Neural cell (in vitro differentiated cells): ENCODE data around the gene ACTN1.

Experiments
- EP300 ChIP-seq: fragments of 450-650 bp; conservative IDR thresholded peaks from 2 replicates; pipeline ENCODE4 v1.6.1; 2014; ENCODE audit warnings: antibody characterized with exemption, mild to moderate bottlenecking, moderate library complexity; ENCODE audit not compliant: poor library complexity, severe bottlenecking
- TAF1 ChIP-seq: IDR thresholded peaks from 2 replicates; pipeline ENCODE4 v1.6.1; 2012; ENCODE audit warnings: low read depth

- no peak for TF ChIP-seq EP300
- no peak for TF ChIP-seq TAF1
Observed at GRCh38 chr14:68879841-68880575, 99.1 kb downstream of the ACTN1 start.
